GM12892 (cell line): Measurements from ENCODE around the gene NLRP2B.
"Not testable (repeated sequence)": the region's sequence is repeated elsewhere in the genome, so short reads cannot be mapped to it uniquely, and the experiment has no call there.

Experiments
- DNase-seq: peaks from one replicate; pipeline ENCODE4 v3.0.0; 2011; ENCODE audit not compliant: insufficient read length
- FAIRE-seq: peaks from 2 replicates; lab custom pipeline; 2011; peaks lifted over from hg19 to GRCh38; lab: Jason Lieb, UNC
- POLR2A ChIP-seq: IDR thresholded peaks from 2 replicates; pipeline ENCODE4 v1.6.1; 2011; ENCODE audit warnings: low read depth, low read length, control low read depth
- POLR2AphosphoS5 ChIP-seq: IDR thresholded peaks from 2 replicates; pipeline ENCODE4 v1.6.1; 2011; ENCODE audit warnings: low read depth, low read length, control low read depth
- TAF1 ChIP-seq: IDR thresholded peaks from 2 replicates; pipeline ENCODE4 v1.6.1; 2011; ENCODE audit warnings: low read depth, mild to moderate bottlenecking, control low read depth, low read length, borderline replicate concordance

NLRP2B gene

GRCh38 chrX:57651169-57651919, 28.7 kb downstream of the NLRP2B start:
- DNase-seq (no peak), FAIRE-seq (no peak)
- no peak for TF ChIP-seq TAF1
- no peak for TF ChIP-seq POLR2AphosphoS5
- TF ChIP-seq POLR2A, result no peak

- FAIRE-seq (no peak), DNase-seq (no peak)
- TF ChIP-seq POLR2AphosphoS5, result no peak
- no peak for TF ChIP-seq POLR2A
- no peak for TF ChIP-seq TAF1
These were observed 33.0 kb downstream of the NLRP2B start for GRCh38 chrX:57647020-57647419.

GRCh38 chrX:57643698-57644097, 36.4 kb downstream of the NLRP2B start:
- TF ChIP-seq TAF1, result no peak
- no peak for TF ChIP-seq POLR2A
- no peak for TF ChIP-seq POLR2AphosphoS5
- FAIRE-seq (no peak), DNase-seq (no peak)

- TF ChIP-seq TAF1 (no peak), POLR2A (no peak), POLR2AphosphoS5 (no peak)
- FAIRE-seq (no peak), DNase-seq (no peak)
These were observed 38.7 kb downstream of the NLRP2B start for GRCh38 chrX:57641338-57641737.

GRCh38 chrX:57640674-57641016, 39.4 kb downstream of the NLRP2B start:
- FAIRE-seq (no peak), DNase-seq (no peak)
- TF ChIP-seq POLR2AphosphoS5 (no peak), POLR2A (no peak), TAF1 (no peak)

- FAIRE-seq, DNase-seq: not testable (repeated sequence)
These were observed 50.6 kb downstream of the NLRP2B start for GRCh38 chrX:57629438-57629837.
